Measurements from ENCODE around the gene CHN2. TPM values are rescaled to one million over a fixed set of nuclear protein-coding genes. Genes with fewer than 3 reads are reported as not detected.
A peak's percentile ranks its signal among the peaks of the same experiment; 100 is the strongest.

CHN2 gene
- total RNA-seq, 1 donor = under 0.01 TPM

DNA sequence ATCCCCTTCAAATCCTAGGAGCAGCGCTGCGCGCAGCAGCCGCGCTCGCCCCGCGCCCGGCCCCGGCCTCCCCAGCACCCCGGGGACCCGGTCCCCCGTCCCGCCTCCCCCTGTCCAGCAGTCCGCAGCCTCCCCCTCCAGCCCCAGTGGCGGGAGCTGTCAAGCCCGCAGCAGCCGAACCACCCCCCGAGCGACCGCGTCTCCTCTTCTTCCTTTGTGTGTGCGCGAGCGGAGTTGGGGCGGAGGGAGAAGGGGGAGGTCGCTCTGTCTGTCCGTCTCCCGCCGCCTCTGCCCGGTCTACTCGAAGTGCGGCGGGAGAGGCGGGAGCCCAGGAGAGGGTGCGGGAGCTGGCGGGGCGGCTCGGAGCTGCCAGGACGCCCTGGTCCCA is 375 bp upstream of the CHN2 start:
- peak overlapping the region; percentile 36 for H3K4me3 ChIP-seq (ENCODE audit: low read depth, low read length)
- TF ChIP-seq, protein P1, sequence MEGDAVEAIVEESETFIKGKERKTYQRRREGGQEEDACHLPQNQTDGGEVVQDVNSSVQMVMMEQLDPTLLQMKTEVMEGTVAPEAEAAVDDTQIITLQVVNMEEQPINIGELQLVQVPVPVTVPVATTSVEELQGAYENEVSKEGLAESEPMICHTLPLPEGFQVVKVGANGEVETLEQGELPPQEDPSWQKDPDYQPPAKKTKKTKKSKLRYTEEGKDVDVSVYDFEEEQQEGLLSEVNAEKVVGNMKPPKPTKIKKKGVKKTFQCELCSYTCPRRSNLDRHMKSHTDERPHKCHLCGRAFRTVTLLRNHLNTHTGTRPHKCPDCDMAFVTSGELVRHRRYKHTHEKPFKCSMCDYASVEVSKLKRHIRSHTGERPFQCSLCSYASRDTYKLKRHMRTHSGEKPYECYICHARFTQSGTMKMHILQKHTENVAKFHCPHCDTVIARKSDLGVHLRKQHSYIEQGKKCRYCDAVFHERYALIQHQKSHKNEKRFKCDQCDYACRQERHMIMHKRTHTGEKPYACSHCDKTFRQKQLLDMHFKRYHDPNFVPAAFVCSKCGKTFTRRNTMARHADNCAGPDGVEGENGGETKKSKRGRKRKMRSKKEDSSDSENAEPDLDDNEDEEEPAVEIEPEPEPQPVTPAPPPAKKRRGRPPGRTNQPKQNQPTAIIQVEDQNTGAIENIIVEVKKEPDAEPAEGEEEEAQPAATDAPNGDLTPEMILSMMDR (IDR thresholded peaks at IDR 0.05; ENCODE audit: insufficient read depth, low read depth, low read length) = no peak
- DNase-seq (ENCODE audit: low read depth) = no peak

DNA sequence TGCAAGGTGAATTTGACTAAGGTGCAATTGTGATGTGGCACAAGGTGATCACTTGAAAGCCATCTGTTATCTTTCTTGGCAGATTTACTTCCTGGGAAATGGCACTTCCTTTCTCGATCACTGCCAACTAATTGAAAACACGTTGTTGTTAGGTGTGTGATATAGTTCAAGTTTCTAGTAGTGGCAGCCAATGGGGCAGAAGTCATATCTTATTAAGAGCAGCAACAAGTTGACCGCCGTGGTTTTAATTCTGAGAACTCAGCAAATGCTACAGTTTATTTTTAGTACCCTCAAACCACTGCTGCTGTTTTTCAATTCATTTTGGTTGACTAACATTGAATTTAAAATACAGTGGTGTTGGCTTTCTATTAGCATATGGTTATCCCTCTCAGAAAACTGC is 1.6 kb downstream of the CHN2 start:
- no peak for DNase-seq (ENCODE audit: low read depth)
- H3K4me3 ChIP-seq (ENCODE audit: low read depth, low read length) = no peak overlapping the region
- TF ChIP-seq, protein P1 (IDR thresholded peaks at IDR 0.05; ENCODE audit: insufficient read depth, low read depth, low read length) = no peak

DNA sequence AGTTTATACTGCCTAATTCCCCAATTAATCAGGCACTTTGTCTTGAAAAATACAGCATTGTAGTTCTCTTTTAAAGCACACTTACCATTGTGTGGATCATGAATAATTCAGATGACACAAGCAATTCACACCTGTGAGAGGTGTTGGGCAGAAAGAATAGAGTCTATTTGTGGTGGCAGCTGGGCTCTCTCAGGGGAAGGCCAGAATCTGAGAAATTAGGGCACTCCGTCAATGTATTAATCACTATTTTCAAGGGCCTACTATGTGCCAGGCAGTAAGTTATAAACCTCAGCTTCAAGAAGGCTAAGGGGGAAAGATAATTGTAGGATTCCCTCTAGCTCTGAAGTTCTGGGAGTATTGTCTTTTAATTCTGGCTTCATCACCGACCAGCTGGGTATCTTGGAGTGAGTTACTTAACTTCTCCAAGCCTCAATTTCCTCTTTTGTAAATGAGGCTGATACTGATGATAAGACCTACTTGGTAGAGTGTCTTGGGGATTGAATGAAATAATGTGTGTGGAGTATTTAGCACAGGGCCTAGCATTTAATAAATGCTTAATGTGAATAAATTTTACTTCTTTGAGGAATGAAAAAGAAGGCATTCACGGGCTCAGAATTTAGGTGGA is 2.5 kb downstream of the CHN2 start:
- DNase-seq (ENCODE audit: low read depth) = no peak
- TF ChIP-seq, protein P1 (IDR thresholded peaks at IDR 0.05; ENCODE audit: insufficient read depth, low read depth, low read length) = no peak
- H3K4me3 ChIP-seq (ENCODE audit: low read depth, low read length) = no peak overlapping the region

DNA sequence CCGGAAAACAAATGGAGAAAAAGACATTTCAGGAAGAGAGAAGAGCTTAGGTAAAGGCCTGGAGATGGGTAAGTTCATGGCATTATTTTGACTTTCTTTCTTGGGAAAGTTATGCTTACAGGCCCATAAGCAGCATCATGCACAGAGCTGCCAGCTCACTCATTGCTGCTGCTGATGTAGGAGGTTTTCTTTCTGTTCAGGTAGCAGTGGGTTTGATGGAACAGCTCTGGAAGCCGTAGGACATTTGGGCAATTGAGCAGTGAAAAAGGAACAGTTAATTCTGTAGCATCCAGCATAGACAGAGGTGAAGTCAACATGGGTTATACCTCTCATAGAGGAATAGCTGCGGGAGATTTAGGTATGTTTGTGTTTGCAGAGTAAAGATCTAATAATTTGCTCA is 3.3 kb downstream of the CHN2 start:
- no peak overlapping the region for H3K4me3 ChIP-seq (ENCODE audit: low read depth, low read length)
- TF ChIP-seq, protein P1 (IDR thresholded peaks at IDR 0.05; ENCODE audit: insufficient read depth, low read depth, low read length) = no peak
- DNase-seq (ENCODE audit: low read depth) = no peak

DNA sequence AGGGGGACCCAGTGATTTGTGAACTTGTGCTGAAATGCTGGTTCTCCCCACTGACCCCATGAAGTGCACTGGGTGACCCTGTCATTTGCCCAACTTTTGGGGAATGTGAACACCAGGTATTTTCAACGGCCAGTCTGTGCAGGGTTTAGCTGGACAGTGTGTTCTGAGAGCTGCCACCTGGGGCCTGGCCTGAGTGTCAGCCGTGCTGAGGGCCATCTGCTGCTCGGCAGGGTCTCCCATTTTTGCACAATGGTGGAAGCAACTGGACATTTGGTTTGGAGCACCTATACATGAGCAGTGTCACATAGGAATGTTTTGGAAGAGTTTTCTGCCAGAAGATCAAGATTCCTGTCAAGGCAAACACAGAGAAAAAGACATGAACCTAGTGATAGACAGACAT is 5.2 kb downstream of the CHN2 start:
- no peak for DNase-seq (ENCODE audit: low read depth)
- no peak overlapping the region for H3K4me3 ChIP-seq (ENCODE audit: low read depth, low read length)
- TF ChIP-seq, protein P1 (IDR thresholded peaks at IDR 0.05; ENCODE audit: insufficient read depth, low read depth, low read length) = no peak

DNA sequence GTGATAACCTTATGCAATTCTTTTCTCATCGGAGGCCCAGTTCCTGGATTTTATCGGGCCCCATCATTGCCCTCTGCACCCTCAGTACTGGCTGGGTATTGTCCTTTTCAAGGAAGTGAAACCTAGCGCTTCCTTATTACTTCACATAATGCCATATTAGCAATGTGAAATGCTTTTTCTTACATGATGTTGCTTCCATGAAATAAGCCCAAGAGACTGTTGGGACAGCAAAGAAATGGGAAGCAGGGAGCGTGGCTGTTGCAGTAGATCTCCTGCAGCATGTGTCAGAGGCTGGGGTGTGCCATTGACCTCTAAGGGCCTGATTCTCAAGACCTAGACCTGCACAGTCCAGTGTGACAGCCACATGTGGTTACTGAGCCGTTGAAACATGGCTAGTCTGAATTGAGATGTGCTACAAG is 8.1 kb downstream of the CHN2 start:
- no peak for DNase-seq (ENCODE audit: low read depth)
- TF ChIP-seq, protein P1 (IDR thresholded peaks at IDR 0.05; ENCODE audit: insufficient read depth, low read depth, low read length) = no peak
- no peak overlapping the region for H3K4me3 ChIP-seq (ENCODE audit: low read depth, low read length)

All from fibroblast of villous mesenchyme (primary cell).